Ectodermal cell (in vitro differentiated cells): ENCODE data around the gene CP.
"Not testable (repeated sequence)": the region's sequence is repeated elsewhere in the genome, so short reads cannot be mapped to it uniquely, and the experiment has no call there.

Source experiments
- H3K27ac ChIP-seq: 2 replicates; pipeline ENCODE4 v1.7.0; 2013; ENCODE audit warnings: mild to moderate bottlenecking, low read depth, low read length; ENCODE audit not compliant: insufficient read depth, poor library complexity, severe bottlenecking
- H3K27me3 ChIP-seq: 2 replicates; pipeline ENCODE4 v1.7.0; 2013; ENCODE audit warnings: mild to moderate bottlenecking, low read length; ENCODE audit not compliant: insufficient read depth, control insufficient read depth, poor library complexity, severe bottlenecking
- H3K36me3 ChIP-seq: one replicate; pipeline ENCODE4 v1.7.0; 2013; ENCODE audit warnings: low read length; ENCODE audit not compliant: control insufficient read depth, insufficient read depth
- H3K4me1 ChIP-seq: one replicate; pipeline ENCODE4 v1.7.0; 2013; ENCODE audit warnings: low read length; ENCODE audit not compliant: control insufficient read depth, insufficient read depth
- H3K4me3 ChIP-seq: 2 replicates; pipeline ENCODE4 v1.7.0; 2013; ENCODE audit warnings: low read depth, low read length, control low read depth; ENCODE audit not compliant: insufficient read depth
- H3K9me3 ChIP-seq: 2 replicates; pipeline ENCODE4 v1.7.0; 2013; ENCODE audit warnings: mild to moderate bottlenecking, low read length, moderate library complexity; ENCODE audit not compliant: control insufficient read depth
- WGBS, 2 experiments: methylation state at CpG; one replicate each; pipeline ENCODE4 v1.1.7; 2013; ENCODE audit warnings: missing lambda C conversion rate in 2 of 2; 5-methylcytosine and 5-hydroxymethylcytosine counted together

Gene CP

GRCh38 chr3:149214702-149215101 lies 6.9 kb downstream of the CP start:
- H3K4me3 ChIP-seq: no peak overlapping the region
- no peak overlapping the region for H3K27ac ChIP-seq
- no peaks in the 10 kb centered on the region for H3K27me3 ChIP-seq
- H3K9me3 ChIP-seq: no peaks in the 10 kb centered on the region
- H3K36me3 ChIP-seq: no peaks in the 10 kb centered on the region
- WGBS, 2 experiments: 94 to 100% methylated on average over 1 of the region's 1 CpG
- peaks cover 6% of the 10 kb centered on the region for H3K4me1 ChIP-seq

- Histone ChIP-seq H3K36me3 (no peaks in the 10 kb centered on the region), H3K27me3 (no peaks in the 10 kb centered on the region), H3K4me3 (no peak overlapping the region), H3K27ac (no peak overlapping the region), H3K9me3 (no peaks in the 10 kb centered on the region), H3K4me1 (peaks cover 6% of the 10 kb centered on the region)
- WGBS, 2 experiments: 90 to 100% methylated on average over 1 of the region's 1 CpG
Observed at GRCh38 chr3:149212386-149212785, 9.2 kb downstream of the CP start.

GRCh38 chr3:149209431-149209830 lies 12.2 kb downstream of the CP start:
- 95 to 96% methylated on average over 2 to 4 of the region's 4 CpGs for WGBS, 2 experiments
- no peaks in the 10 kb centered on the region for H3K9me3 ChIP-seq

GRCh38 chr3:149207475-149207874 lies 14.2 kb downstream of the CP start:
- Histone ChIP-seq H3K4me1 (no peaks in the 10 kb centered on the region), H3K9me3 (no peaks in the 10 kb centered on the region), H3K27me3 (no peaks in the 10 kb centered on the region), H3K27ac (no peak overlapping the region), H3K36me3 (no peaks in the 10 kb centered on the region), H3K4me3 (no peak overlapping the region)
- WGBS, 2 experiments: 89 to 100% methylated on average over 1 to 2 of the region's 2 CpGs

More at GRCh38 chr3:149209431-149209830, 12.2 kb downstream of the CP start:
- Histone ChIP-seq H3K27me3 (no peaks in the 10 kb centered on the region), H3K27ac (no peak overlapping the region), H3K4me3 (no peak overlapping the region), H3K36me3 (no peaks in the 10 kb centered on the region), H3K4me1 (no peaks in the 10 kb centered on the region)

GRCh38 chr3:149204390-149204991 lies 17.1 kb downstream of the CP start:
- Histone ChIP-seq H3K9me3 (no peaks in the 10 kb centered on the region), H3K36me3 (no peaks in the 10 kb centered on the region), H3K4me3 (no peak overlapping the region), H3K27ac (no peak overlapping the region), H3K27me3 (no peaks in the 10 kb centered on the region), H3K4me1 (peaks cover 2% of the 10 kb centered on the region)
- WGBS, 2 experiments: 93 to 96% methylated on average over 3 of the region's 3 CpGs

GRCh38 chr3:149203758-149204157 lies 17.9 kb downstream of the CP start:
- no peak overlapping the region for H3K27ac ChIP-seq
- peaks cover 8% of the 10 kb centered on the region for H3K4me1 ChIP-seq
- no peaks in the 10 kb centered on the region for H3K27me3 ChIP-seq
- no peaks in the 10 kb centered on the region for H3K9me3 ChIP-seq
- H3K36me3 ChIP-seq: no peaks in the 10 kb centered on the region
- no peak overlapping the region for H3K4me3 ChIP-seq
- WGBS, 2 experiments: 92 to 99% methylated on average over 2 to 3 of the region's 3 CpGs

- no peak overlapping the region for H3K4me3 ChIP-seq
- H3K27me3 ChIP-seq: no peaks in the 10 kb centered on the region
- no peaks in the 10 kb centered on the region for H3K9me3 ChIP-seq
- no peaks in the 10 kb centered on the region for H3K36me3 ChIP-seq
- 61 to 62% methylated on average over 4 of the region's 4 CpGs for WGBS, 2 experiments
- H3K27ac ChIP-seq: no peak overlapping the region
- H3K4me1 ChIP-seq: peaks cover 26% of the 10 kb centered on the region
Observed at GRCh38 chr3:149199474-149199873, 22.2 kb downstream of the CP start.

GRCh38 chr3:149198611-149199010 lies 23.0 kb downstream of the CP start:
- peak overlapping the region; percentile 57 for H3K27ac ChIP-seq
- 0 to 3% methylated on average over 6 to 7 of the region's 7 CpGs for WGBS, 2 experiments
- no peak overlapping the region for H3K4me3 ChIP-seq
- H3K36me3 ChIP-seq: no peaks in the 10 kb centered on the region
- H3K27me3 ChIP-seq: no peaks in the 10 kb centered on the region
- H3K9me3 ChIP-seq: no peaks in the 10 kb centered on the region
- peaks cover 26% of the 10 kb centered on the region for H3K4me1 ChIP-seq

- Histone ChIP-seq H3K4me1 (peaks cover 26% of the 10 kb centered on the region), H3K27ac (peak overlapping the region; percentile 50), H3K36me3 (no peaks in the 10 kb centered on the region), H3K9me3 (no peaks in the 10 kb centered on the region), H3K4me3 (peak overlapping the region; percentile 16), H3K27me3 (no peaks in the 10 kb centered on the region)
- WGBS, 2 experiments: 1 to 2% methylated on average over 4 to 5 of the region's 5 CpGs
Observed at GRCh38 chr3:149197669-149198068, 24.0 kb downstream of the CP start.

GRCh38 chr3:149196805-149197592 lies 24.6 kb downstream of the CP start:
- H3K4me1 ChIP-seq: peaks cover 26% of the 10 kb centered on the region
- H3K36me3 ChIP-seq, H3K27me3 ChIP-seq, H3K9me3 ChIP-seq: not testable (repeated sequence)
- WGBS, 2 experiments: 7 to 9% methylated on average over 12 of the region's 12 CpGs
- peak overlapping the region; percentile 50 for H3K27ac ChIP-seq
- peak overlapping the region; percentile 16 for H3K4me3 ChIP-seq
